Fibroblast of peridontal ligament (primary cell): ENCODE measurements around the gene HECTD4.

Experiments
- DNase-seq: peaks from one replicate; pipeline ENCODE4 v3.0.0-alpha.2; 2010; ENCODE audit errors: extremely low read depth

HECTD4 gene

DNA sequence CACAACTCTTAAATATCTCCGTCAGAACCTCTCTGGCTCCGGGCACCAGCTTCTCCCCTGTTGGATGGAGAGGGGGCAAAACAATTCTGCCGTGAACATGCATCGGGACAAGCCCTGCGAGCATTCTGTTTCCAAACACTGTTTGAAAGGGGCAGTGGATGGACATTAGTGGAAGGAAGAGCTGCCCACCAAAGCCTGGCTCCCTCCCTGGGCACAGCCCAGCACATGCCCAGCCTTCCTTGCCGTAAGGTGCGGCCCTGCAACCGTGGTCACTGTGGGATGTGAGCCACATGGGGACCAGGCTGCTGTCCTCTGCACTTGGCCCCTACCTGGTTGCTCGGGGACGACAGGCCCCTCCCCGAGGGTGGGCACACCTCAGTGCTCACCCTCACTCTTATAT lies 202.9 kb downstream of the HECTD4 start:
- no peak for DNase-seq

DNA sequence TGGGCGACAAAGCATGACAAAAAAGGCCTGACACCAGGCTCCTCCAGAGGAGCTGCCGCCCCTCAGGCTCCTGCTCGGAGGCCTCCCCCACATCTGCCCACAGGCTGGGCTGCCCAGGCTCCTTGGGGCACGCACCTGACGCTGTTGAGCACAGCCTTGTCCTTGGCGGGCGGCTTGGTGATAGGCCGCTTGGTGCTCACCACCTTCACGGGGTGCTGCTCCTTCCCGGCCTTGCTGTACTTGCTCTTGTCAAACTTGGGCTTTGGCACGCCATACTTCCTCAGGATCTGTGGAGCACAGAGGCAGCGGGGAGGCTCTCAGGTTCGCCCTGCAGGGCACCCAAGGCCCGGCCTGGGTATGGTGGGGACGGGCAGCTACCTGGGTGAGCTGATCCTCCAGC lies 203.4 kb downstream of the HECTD4 start:
- no peak for DNase-seq

DNA sequence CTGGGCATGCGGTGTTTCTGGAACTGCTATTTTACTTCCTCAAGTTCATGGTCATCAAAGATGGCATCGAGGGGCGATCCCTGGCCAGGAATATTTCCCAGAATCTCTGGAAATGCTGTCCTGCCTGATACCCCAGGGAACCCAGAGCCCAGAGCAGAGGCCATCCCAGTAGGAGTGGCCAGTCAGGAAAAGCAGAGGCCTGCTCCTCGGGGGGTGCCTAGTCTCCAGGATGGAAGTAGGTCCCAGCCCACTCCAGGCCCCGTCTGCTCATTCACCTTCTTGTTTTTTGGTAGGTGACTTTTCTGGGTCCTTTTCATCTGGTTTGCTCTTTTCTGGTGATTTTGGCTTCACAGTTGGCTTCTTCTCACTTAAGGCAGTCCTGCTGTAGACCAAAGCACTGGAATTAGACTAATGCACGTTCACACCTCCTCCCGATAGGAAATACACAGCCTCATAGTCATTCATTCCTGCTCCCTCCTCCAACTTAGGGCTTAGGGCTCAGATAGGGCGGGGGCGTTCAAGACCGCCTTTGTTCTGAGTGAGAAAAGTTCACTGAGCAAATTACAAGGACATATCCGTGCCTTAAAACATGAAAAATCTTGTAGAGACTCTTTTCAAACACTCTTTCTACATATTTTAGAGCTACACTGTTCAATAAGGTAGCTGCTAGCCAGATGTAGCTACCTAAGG lies 205.8 kb downstream of the HECTD4 start:
- no peak for DNase-seq

DNA sequence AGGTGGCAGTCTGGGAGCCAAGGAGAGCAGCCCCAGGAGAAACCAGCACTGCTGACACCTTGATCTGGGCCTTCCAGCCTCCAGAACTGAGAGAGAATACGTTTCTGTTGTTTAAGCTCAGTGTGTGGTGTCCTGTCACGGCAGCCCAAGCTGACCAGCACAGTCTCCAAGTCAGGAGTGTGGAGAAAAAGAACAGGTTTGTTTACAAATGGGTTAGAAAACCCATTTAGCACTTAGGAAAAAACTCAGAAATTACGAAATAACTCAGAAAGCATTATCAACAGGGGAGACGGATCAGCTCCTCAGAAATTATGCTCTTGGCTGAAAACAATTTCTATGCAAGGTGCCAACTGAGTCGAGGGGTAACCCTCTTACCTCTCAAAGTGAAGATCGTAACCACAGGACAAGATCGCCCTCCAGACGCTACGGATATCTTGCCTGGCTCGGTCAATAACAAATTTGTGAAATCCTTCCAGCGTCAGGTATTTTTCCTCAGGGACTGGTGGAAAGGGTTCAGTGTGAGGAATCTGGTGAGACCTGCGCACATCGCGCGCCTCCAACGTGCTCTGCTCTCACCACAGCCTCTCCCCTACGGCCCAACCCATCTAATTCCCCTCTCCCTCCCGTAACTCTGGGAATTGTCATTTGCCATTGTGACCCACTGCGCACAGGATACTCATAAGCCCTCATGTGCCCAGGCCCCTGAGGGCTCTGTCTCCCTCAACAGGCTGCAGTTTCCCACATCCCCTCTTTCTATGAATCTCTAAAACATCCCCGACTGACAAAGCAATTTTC lies 206.7 kb downstream of the HECTD4 start:
- no peak for DNase-seq

DNA sequence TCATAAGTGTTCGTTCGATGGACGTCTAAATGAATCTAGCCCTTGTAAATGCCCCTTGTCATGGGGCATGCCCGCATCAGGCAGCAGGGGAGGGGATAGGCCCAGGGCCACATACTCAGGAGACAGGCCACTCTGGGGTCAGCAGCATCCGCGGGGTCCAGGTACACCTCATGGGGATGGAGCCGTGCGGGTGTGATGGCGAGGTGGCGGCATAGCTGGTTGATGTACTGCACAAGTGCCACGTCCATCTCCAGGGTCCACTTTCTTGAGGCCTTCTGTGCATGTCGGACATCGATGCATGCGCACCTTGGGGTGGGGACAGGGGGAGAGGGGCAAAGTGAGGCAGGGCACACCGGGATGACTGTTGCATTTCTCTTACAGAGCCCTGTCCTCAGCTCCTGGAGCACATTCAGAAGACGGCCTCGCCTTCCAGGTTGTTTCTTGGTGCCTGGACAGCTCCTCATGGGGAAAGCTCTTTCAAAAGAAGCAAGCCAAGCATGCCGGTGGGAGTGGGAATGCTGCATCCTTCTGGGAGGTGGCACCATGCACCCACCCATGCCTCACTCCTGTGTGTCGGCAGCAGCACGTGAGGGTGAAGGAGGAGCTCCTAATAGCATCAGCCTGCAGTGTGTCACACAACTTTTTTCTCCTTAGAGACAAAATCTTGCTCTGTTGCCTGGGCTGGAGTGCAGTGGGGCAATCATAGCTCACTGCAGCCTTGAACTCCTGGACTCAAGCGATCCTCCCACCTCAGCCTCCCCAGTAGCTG lies 209.5 kb downstream of the HECTD4 start:
- DNase-seq: no peak

DNA sequence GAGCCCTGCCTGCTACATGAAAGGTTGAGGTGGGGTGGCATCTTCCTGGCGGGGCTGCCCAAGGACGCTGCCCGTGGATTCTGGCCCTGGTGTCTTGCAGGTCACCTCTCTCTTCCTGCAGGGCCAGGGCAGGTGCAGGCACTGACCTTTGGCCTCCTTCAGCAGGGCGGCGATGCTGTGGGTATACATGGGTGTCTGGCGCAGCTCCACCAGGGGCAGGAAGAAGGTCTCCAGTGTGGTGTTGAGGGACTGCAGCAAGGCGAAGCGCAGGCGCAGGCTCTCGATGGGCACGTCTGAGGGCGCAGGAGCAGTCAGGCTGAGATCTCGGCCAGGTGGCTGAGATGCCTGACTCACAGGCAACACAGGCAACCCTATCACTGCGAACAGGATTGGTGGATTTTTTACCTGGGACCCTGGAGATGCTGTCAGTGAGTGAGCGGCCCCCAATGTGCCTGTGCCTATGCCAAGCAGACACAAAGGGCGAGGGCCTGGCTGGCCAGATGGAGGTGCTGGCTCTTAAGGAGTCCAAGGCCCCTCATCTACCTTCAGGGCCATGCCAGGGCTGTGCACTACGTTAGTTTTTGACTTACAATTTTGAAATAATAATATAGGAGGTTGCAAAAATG lies 211.1 kb downstream of the HECTD4 start:
- no peak for DNase-seq

DNA sequence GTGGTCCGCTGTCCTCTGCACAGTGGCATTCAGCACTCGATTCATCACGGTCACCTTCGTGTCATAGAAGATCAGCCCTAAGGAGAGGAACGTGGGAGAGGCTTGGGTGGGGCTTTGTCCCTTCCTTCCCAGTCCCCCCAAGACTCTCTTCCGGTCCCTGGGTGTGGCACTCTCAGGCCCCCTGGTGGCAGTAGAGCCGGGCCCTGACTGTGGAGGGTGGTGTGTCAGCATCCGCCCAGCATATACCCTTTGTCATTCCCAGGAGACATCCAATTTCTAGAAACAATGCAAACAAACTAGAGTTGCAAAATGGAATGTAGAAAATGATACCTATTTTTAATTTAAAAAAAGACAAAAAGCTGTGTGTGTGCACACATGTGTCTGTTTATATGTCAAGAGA lies 211.9 kb downstream of the HECTD4 start:
- peak; percentile 39 for DNase-seq

DNA sequence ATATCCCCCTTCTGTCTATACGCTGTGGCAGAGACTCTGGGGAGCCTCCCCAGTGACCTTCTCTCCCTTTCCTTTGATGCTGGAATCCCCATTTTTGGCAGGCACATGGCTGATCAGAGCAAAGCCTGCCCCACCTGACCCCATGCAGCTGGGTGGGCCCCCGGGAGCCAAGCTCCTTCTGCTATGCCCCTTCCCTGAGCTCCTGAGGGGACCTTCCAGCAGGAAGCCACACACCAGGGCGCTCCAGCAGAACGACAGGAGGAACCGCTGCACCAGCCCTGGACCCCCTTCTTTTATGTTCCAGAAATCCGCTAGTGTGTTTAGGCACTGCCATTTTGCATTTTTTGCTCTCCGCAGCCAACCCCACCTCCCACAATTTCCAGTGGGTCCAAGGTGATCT lies 212.3 kb downstream of the HECTD4 start:
- DNase-seq: no peak

DNA sequence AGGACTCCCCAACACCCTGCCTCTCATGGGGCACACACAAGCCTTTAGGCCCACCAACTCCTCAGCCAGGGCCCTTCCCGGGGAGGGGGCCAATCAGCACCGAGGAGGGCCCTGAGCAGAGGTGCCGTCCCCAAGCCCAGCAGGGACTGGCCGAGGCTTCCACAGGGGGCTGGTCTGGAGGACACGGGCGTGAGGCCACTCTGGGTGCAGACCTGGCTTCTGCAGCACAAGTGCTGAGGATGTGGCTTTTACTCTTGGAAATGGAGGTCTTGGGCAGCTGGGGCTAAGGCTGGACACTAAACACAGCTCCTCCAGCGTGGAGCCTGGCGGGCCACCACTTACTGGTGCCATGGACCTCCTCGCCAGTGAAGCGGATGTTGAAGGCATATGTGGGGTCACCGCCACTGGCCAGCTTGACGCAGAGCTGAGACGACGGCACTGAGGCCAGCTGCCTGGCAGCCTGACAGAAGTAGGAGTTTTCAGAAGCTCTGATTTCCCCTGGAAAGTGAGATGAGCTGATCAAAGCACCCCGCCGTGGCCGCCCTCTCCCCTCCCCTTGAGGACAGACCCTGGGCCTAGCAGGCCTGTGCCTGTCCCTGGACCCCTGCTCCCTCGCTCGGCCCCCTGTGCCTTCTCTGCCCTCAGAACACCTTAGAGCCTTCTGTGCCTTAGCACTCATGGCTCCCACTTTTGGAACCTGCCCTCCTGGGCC lies 212.9 kb downstream of the HECTD4 start:
- no peak for DNase-seq

DNA sequence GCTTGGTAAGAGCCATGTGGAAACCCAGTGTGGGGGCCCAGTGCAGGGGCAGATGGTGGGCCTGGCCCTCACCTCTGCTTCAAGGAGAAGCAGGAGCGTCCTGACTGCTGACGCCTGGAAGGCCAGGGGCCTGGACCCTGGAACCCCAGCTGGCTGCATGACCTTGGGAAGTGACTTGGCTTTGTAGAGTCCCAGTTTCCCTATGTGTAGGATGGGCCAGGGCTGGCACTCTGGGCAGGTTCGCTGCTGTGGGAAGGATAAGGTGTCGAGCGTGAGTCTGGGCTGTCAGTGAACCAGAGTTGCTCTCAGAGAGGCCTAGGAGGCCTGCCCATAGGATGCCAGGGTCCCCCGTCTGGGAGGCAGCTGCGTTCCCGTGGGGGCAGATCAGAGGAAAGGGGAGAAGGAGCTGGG lies 213.7 kb downstream of the HECTD4 start:
- no peak for DNase-seq

DNA sequence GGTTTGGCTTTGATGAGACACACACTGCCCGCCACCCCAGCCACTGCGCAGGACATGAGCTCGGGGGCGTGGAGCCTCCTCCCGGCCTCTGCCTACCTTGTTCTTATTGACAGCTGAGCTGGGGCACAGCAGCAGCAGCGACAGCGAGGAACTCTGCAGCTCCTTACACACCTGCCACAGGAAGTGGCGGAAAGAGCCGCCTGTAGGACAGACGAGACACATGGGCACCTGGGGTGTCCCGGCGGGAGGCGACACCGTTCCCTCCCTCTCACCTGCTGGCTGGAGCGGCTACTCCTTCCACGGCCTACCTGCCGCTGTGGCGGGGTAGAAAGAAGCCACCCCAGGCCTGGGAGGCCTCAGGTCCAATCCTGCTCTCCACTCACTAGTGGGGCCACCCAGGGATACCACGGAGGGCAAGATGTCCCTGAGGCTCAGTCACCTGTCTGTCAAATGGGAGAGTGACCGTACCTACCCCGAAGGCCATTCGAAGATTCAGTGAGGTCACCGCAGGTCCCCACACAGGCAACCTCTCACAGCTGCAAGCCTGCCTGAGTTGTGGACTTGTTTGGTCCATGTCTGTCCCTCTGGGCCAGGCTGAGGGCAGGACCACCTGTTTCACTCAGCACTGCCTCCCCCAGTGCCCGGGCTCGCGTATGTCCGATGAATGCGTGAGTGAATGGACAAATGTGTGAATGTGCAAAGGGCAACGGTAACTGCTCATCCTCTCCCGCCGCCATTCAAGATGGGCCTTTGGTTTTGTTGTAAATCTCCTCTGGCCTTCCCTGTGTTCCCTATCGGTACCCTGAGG lies 214.3 kb downstream of the HECTD4 start:
- no peak for DNase-seq

DNA sequence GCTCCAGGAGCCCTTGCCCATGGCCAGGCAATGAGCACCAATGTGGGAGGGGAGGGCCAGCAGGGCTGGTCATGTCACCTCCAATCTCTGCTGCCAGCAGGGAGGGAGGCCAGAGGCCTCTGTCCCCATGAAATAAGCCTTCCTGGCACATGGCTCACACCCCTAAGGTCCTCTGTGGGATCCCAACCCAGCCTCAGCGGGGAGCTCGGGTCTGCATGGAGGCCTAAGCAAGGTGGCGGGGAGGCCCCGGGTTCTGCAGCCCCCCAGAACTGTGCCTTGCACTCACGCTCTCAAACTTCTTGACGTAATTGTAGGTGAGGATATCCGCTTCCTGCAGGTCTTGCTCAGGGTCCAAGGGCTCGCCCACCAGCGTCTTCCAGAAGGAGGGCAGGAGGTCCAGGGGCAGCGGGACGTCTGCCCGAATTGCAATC lies 215.2 kb downstream of the HECTD4 start:
- no peak for DNase-seq

DNA sequence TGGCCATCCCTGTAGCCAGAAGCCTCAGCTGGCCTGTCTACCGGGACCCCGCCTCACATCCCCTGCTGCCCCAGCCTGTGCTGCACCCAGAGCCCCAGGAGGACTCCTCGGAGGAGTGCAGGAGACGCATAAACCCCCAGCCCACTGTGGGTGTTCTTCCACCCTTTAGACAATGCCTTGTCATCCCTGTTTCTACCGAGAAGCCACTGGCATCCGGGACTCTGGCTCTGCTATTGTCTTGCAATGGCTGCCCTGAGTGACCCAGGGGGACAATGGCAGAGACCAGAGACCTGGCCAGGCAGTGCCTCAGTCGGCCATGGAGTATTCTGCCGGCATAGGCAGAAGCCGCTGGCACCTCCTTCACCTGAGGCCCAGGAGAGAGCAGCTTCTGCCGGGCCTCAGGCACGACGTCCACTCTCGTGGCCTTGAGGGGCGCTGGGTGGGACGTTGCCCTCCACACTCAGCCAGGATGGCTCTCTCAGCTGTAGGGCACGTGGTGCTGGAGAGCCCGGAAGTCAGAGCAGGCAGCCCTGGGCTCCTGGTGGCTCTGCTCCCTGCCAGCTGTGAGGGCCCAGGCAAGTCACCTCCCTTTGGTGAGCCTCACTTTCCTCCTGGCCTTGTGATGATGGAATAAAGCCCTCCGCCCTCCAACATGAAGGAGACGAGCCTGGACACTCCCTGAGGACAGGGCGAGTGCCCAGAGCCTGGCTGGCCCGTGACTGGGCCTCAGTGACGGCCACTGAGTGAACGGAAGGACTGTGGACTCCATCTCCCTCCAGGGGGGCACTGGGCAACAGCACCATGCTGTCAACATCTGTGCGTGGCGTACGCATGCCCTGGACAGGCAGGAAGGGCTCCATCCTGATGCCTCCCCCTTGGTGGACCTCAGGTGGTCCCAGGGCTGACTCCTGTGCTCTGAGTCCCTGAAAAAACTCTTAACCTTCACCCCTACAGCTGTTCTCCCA lies 215.9 kb downstream of the HECTD4 start:
- no peak for DNase-seq

DNA sequence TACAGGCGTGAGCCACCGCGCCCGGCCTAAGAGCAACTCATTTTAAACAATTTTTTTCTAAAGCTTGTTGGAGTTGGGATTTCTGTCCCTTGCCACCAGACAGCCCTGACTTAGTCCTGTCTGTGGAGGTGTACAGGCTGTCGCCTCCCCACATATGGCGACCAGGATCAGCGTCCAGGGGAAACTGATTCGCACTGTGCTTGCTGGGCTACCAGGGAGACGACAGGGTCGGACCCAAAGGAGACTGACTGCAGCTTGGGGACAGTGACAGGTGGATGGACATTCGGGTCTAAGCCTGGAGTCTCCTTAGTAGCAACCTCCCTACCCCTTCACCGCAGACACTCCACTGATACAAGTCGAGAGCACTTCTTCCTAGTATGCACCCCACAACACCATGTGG lies 216.6 kb downstream of the HECTD4 start:
- no peak for DNase-seq

DNA sequence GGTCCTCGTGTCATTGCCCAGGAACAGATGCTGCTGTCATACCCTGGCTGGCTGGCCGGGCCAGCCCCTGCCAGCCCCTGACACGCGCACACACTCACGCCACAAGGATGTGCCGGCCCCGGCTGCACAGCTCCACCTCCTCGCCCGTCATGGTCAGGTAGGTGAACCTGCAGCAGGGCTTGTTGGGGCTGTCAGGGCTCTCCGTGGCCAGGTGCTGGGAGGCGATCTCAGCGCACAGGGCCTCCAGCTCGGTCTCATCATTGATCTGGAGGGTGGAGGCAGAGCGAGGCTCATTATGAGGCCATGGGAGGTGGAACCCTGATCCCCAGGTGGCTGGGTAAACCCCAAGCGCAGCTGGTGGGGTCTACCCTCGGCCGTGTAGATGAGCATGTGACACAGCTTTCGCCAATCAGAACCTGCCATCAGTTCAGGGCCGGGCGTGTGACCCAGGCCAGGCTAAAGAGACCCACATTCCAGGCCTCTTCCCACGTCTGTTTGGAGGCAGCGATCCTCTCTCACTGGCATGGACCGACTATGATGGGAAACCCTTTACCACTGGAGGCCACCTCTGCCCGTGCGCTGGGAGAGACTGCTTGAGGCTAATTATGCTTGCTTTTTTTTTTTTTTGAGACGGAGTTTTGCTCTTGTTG lies 218.1 kb downstream of the HECTD4 start:
- DNase-seq: no peak

DNA sequence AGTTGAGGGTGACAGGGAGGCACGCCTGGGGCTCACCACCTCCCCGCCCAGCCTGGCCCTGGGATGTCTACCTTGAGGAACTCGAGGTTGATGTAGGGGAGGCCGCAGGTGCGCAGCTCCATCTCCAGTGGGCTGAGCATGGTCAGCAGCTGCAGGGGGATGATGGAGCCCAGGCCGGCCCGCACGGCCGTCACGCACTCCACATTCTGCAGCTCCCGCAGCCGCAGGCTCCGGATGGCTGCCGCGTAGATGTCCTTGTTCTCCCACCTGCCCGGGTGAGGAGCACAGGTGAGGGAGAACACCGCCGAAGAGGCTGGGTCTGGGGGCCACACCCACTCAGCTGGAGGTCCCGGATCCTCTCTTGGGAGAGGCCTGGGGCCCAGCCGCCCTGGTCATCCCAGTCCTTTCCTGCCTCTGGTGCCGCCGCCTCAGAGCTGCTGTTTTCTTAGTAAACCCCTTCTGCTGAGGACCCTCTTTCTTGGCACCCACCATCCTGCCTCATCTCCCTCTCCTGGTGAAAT lies 218.7 kb downstream of the HECTD4 start:
- no peak for DNase-seq

DNA sequence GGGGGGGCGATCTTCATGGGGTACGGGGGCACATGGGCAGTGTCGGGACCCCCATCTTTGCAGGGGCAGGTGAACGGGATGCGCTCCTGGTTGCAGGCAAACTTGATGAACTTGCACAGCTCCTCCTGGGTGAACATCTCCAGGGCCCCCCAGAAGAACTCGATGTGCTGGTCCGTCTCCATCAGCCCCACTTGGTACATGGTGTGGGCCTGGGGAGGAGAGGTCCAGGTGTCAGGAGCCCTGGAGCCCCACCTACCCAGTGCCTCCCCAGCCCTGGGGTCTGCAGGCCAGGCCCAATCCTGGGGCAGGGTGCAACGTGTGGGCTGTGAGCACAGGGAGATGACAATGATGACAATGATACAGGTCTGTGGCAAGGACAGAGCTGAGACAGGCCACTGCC lies 219.2 kb downstream of the HECTD4 start:
- no peak for DNase-seq

DNA sequence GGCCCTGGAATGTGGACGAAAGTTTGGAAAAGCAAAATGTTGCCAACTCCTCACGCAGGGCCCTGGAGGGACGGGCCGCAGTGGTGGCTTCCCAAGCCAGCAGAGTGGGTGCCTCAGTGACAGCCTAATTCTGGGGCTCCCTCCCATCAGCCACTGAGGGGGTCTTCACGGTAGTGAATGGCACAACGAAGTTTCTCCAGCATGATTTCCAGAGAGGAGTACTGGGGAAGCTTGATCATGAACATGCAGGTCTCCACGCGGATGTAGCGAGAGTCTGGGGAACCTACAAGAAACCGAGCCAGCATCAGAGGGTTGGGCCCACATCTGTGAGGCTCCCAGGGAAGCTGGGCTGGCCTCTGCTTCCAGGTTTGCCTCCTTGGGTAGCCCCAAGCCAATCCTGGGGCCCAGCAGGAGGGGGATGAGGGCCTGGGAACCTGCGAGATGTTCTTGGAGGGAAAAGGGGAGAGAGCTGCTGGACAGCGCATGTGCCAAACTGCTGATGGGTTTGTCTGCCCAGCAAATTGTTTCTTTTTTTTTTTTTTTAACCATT lies 219.9 kb downstream of the HECTD4 start:
- DNase-seq: no peak
